H9 (cell line): ENCODE measurements around the gene HASPIN. TPM values are rescaled to one million over a fixed set of nuclear protein-coding genes. Genes with fewer than 3 reads are reported as not detected.

ENCODE experiments used
- DNase-seq: peaks from one replicate; pipeline ENCODE4 v3.0.0-alpha.2; 2017
- H2AFZ ChIP-seq: one replicate; pipeline ENCODE4 v1.6.1; 2013; ENCODE audit warnings: mild to moderate bottlenecking, low read length, control low read depth, moderate library complexity
- H2AK5ac ChIP-seq: 2 replicates; pipeline ENCODE4 v1.6.1; 2013; ENCODE audit warnings: low read length, control low read depth, mixed read lengths; ENCODE audit not compliant: insufficient read length
- H2BK120ac ChIP-seq: one replicate; pipeline ENCODE4 v1.6.1; 2013; ENCODE audit warnings: low read depth, mild to moderate bottlenecking, low read length, control low read depth, inconsistent platforms; ENCODE audit not compliant: poor library complexity, severe bottlenecking
- H2BK12ac ChIP-seq: 2 replicates; pipeline ENCODE4 v1.6.1; 2013; ENCODE audit warnings: low read length, control low read depth, mixed read lengths, low read depth; ENCODE audit not compliant: insufficient read length
- H2BK15ac ChIP-seq: 2 replicates; pipeline ENCODE4 v1.6.1; 2013; ENCODE audit warnings: low read depth, low read length, control low read depth
- H2BK20ac ChIP-seq: one replicate; pipeline ENCODE4 v1.6.1; 2013; ENCODE audit warnings: low read depth, mild to moderate bottlenecking, low read length, control low read depth, inconsistent platforms; ENCODE audit not compliant: poor library complexity, severe bottlenecking
- H2BK5ac ChIP-seq: 2 replicates; pipeline ENCODE4 v1.6.1; 2013; ENCODE audit warnings: low read length, control low read depth, mixed read lengths; ENCODE audit not compliant: insufficient read length
- H3K14ac ChIP-seq: 2 replicates; pipeline ENCODE4 v1.6.1; 2013; ENCODE audit warnings: low read length, control low read depth; ENCODE audit not compliant: insufficient read depth
- H3K18ac ChIP-seq: 2 replicates; pipeline ENCODE4 v1.6.1; 2013; ENCODE audit warnings: low read depth, mild to moderate bottlenecking, mixed read lengths, low read length, control low read depth; ENCODE audit not compliant: insufficient read length
- H3K23ac ChIP-seq: 2 replicates; pipeline ENCODE4 v1.6.1; 2013; ENCODE audit warnings: low read length, control low read depth, mixed read lengths, low read depth; ENCODE audit not compliant: insufficient read length
- H3K23me2 ChIP-seq: 2 replicates; pipeline ENCODE4 v1.6.1; 2013; ENCODE audit warnings: low read depth, mild to moderate bottlenecking, mixed read lengths, low read length, control low read depth; ENCODE audit not compliant: insufficient read length, poor library complexity, severe bottlenecking
- H3K27ac ChIP-seq: 2 replicates; pipeline ENCODE4 v1.5.1; 2013; ENCODE audit warnings: low read length, control low read depth, mixed read lengths, low read depth; ENCODE audit not compliant: insufficient read length
- H3K27me3 ChIP-seq: 2 replicates; pipeline ENCODE4 v1.6.1; 2013; ENCODE audit warnings: low read length, control low read depth, inconsistent platforms; ENCODE audit not compliant: insufficient read depth
- H3K4ac ChIP-seq: 2 replicates; pipeline ENCODE4 v1.6.1; 2013; ENCODE audit warnings: low read depth, mild to moderate bottlenecking, control low read depth, inconsistent platforms, low read length, moderate library complexity
- H3K4me1 ChIP-seq: 2 replicates; pipeline ENCODE4 v1.6.1; 2013; ENCODE audit warnings: low read length, control low read depth, inconsistent platforms; ENCODE audit not compliant: insufficient read depth
- H3K4me2 ChIP-seq: 2 replicates; pipeline ENCODE4 v1.6.1; 2013; ENCODE audit warnings: low read length, control low read depth, mixed read lengths; ENCODE audit not compliant: insufficient read length, insufficient read depth
- H3K56ac ChIP-seq: 2 replicates; pipeline ENCODE4 v1.6.1; 2013; ENCODE audit warnings: low read depth, mild to moderate bottlenecking, mixed read lengths, low read length, control low read depth; ENCODE audit not compliant: insufficient read length
- H3K79me1 ChIP-seq: 2 replicates; pipeline ENCODE4 v1.6.1; 2013; ENCODE audit warnings: low read depth, mild to moderate bottlenecking, moderate library complexity, low read length, control low read depth, inconsistent platforms; ENCODE audit not compliant: insufficient read depth, poor library complexity, severe bottlenecking
- H3K79me2 ChIP-seq: 2 replicates; pipeline ENCODE4 v1.6.1; 2013; ENCODE audit warnings: low read length, control low read depth, inconsistent platforms; ENCODE audit not compliant: insufficient read depth
- H3K9ac ChIP-seq: 2 replicates; pipeline ENCODE4 v1.6.1; 2013; ENCODE audit warnings: low read length, control low read depth, mixed read lengths; ENCODE audit not compliant: insufficient read length; ENCODE audit errors: extremely low read depth
- H3K9me3 ChIP-seq: one replicate; pipeline ENCODE4 v1.6.1; 2013; ENCODE audit warnings: low read depth, low read length, inconsistent platforms; ENCODE audit not compliant: control insufficient read depth
- H3T11ph ChIP-seq: one replicate; pipeline ENCODE4 v1.6.1; 2013; ENCODE audit warnings: mild to moderate bottlenecking, low read length, control low read depth, inconsistent platforms
- H4K20me1 ChIP-seq: one replicate; pipeline ENCODE4 v1.6.1; 2013; ENCODE audit not compliant: control insufficient read depth, insufficient read length, insufficient read depth
- H4K5ac ChIP-seq: 2 replicates; pipeline ENCODE4 v1.6.1; 2013; ENCODE audit warnings: low read depth, mild to moderate bottlenecking, mixed read lengths, low read length, control low read depth; ENCODE audit not compliant: insufficient read length
- H4K8ac ChIP-seq: replicated peaks from 2 replicates; pipeline ENCODE4 v1.6.1; 2013; ENCODE audit warnings: low read length, control low read depth, mixed read lengths, low read depth; ENCODE audit not compliant: insufficient read length
- H4K91ac ChIP-seq: 2 replicates; pipeline ENCODE4 v1.6.1; 2013; ENCODE audit warnings: low read depth, mild to moderate bottlenecking, moderate library complexity, mixed read lengths, low read length, control low read depth; ENCODE audit not compliant: insufficient read length
- H3K27ac Mint-ChIP-seq, 3 experiments: 2 replicates in 2 of 3; 3 replicates in 1 of 3; pipeline ENCODE4 v1.8.0; 2020 to 2021; ENCODE audit warnings: mixed read lengths in 3 of 3, mild to moderate bottlenecking in 1 of 3, moderate library complexity in 1 of 3
- H3K27me3 Mint-ChIP-seq: 2 replicates; pipeline ENCODE4 v1.8.0; 2021; ENCODE audit warnings: low read depth, mild to moderate bottlenecking, moderate library complexity, mixed read lengths
- H3K36me3 Mint-ChIP-seq, 3 experiments: 2 replicates in 2 of 3; 3 replicates in 1 of 3; pipeline ENCODE4 v1.8.0; 2020 to 2021; ENCODE audit warnings: low read depth in 3 of 3, mixed read lengths in 3 of 3; ENCODE audit not compliant: insufficient read depth in 1 of 3
- H3K4me1 Mint-ChIP-seq, 2 experiments: 2 replicates each; pipeline ENCODE4 v1.8.0; 2020; ENCODE audit warnings: mixed read lengths in 2 of 2
- H3K4me3 Mint-ChIP-seq, 2 experiments: 2 replicates in 1 of 2; 3 replicates in 1 of 2; pipeline ENCODE4 v1.8.0; 2020 to 2021; ENCODE audit warnings: mild to moderate bottlenecking in 2 of 2, mixed read lengths in 2 of 2, moderate library complexity in 1 of 2
- H3K9me3 Mint-ChIP-seq, 2 experiments: 2 replicates in 1 of 2; 3 replicates in 1 of 2; pipeline ENCODE4 v1.8.0; 2020; ENCODE audit warnings: mild to moderate bottlenecking in 2 of 2, mixed read lengths in 2 of 2, moderate library complexity in 1 of 2
- CTCF ChIP-seq: fragments of 200-600 bp; sonication (generic); conservative IDR thresholded peaks from 3 replicates; pipeline ENCODE4 v1.8.0; 2021; ENCODE audit warnings: antibody characterized with exemption, mild to moderate bottlenecking
- WGBS: extraction: QIAGEN DNeasy Blood & Tissue Kit; methylation state at CpG from one replicate; pipeline ENCODE4 v1.1.7; 2013; ENCODE audit warnings: missing lambda C conversion rate, low lambda C conversion rate, mixed read lengths; ENCODE audit not compliant: insufficient read length; ENCODE audit errors: extremely low coverage; 5-methylcytosine and 5-hydroxymethylcytosine counted together
- total RNA-seq: library from RNA; stranded (reverse); gene quantifications from 2 replicates; pipeline ENCODE4 v1.2.1, GENCODE V29; 2021

HASPIN gene
- total RNA-seq, 1 experiment from 2014 or later = 26.6 TPM

- Histone ChIP-seq H2BK5ac (no peak overlapping the region), H4K5ac (no peak overlapping the region), H3K4me2 (no peak overlapping the region), H3K9ac (no peak overlapping the region), H3K4ac (no peak overlapping the region), H3T11ph (no peak overlapping the region), H3K23ac (no peak overlapping the region), H2BK12ac (no peak overlapping the region), H2BK20ac (no peak overlapping the region), H3K56ac (no peak overlapping the region), H4K91ac (no peak overlapping the region), H3K9me3 (no peaks in the 10 kb centered on the region), H2AK5ac (no peak overlapping the region), H2BK15ac (no peak overlapping the region), H3K23me2 (peaks cover 2% of the 10 kb centered on the region), H3K4me1 (no peaks in the 10 kb centered on the region; the same call in 1 of the 2 replicates), H2AFZ (no peak overlapping the region), H4K20me1 (no peaks in the 10 kb centered on the region), H4K8ac (no peak overlapping the region), H3K27ac (no peak overlapping the region), H3K18ac (no peak overlapping the region), H3K79me1 (no peaks in the 10 kb centered on the region), H3K14ac (no peak overlapping the region), H2BK120ac (no peak overlapping the region), H3K79me2 (no peaks in the 10 kb centered on the region), H3K27me3 (no peaks in the 10 kb centered on the region)
- WGBS = no CpG with 5 or more reads among the region's 5 CpGs
- H3K9me3 Mint-ChIP-seq = peaks cover 0 to 3% of the 10 kb centered on the region in 2 experiments; a peak in 2 of 5 replicates
- DNase-seq = no peak
- no peak for TF ChIP-seq CTCF
- H3K4me1 Mint-ChIP-seq = peaks cover 15 to 23% of the 10 kb centered on the region in 2 experiments
- no peak overlapping the region for H3K4me3 Mint-ChIP-seq
- no peaks in the 10 kb centered on the region; a peak in 1 of 7 replicates for H3K36me3 Mint-ChIP-seq
- H3K27me3 Mint-ChIP-seq = no peaks in the 10 kb centered on the region; the same call in 1 of the 2 replicates
- no peak overlapping the region; a peak in 1 of 7 replicates for H3K27ac Mint-ChIP-seq
These were observed 49.8 kb downstream of the HASPIN start for GRCh38 chr17:3773511-3773910.
